ENCODE measurements around the gene CNBD2. TPM values are rescaled to one million over a fixed set of nuclear protein-coding genes. Genes with fewer than 3 reads are reported as not detected.

Gene CNBD2
- total RNA-seq, 2 donors from 2014 or later, result 3.3 to 4.7 TPM

DNA sequence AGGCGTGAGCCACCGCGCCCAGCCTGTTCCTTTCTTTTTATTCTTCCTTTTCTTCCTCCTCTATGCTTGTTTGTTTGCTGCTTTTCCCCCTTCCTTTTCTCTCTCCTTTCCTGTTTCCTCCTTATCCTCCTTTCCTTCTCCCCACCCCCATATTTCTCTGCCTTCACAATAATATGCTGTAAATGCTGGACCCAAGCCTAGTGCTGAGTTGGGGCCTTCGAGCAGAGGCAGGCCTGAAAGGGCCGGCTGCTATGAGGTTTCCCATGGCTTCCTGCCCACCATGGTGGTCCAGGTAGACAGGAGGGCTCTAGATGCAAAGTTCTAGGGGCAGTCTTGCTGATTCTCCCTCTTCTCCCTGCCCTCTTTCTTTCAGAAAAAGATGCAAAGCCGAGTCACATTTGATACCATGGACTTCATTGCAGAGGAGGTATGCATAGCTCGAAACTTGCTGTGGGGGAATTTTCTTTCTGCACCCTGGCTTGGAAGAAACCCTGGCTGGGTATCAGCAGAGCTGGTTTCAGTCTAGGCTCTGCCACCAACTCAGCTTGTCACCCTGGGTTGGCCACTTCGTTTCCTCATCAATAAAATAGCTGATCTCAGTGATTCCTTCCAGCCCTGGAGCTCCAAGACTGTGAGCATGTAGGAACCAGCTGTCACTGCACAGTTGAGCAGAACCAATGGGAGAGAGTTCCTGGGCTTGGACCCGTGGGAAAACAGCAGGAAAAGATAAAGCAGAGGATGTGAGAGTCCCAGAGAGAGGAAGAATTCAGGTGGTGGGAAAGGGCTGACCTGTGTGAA, 7.4 kb downstream of the CNBD2 start:
- TF ChIP-seq, protein P1, sequence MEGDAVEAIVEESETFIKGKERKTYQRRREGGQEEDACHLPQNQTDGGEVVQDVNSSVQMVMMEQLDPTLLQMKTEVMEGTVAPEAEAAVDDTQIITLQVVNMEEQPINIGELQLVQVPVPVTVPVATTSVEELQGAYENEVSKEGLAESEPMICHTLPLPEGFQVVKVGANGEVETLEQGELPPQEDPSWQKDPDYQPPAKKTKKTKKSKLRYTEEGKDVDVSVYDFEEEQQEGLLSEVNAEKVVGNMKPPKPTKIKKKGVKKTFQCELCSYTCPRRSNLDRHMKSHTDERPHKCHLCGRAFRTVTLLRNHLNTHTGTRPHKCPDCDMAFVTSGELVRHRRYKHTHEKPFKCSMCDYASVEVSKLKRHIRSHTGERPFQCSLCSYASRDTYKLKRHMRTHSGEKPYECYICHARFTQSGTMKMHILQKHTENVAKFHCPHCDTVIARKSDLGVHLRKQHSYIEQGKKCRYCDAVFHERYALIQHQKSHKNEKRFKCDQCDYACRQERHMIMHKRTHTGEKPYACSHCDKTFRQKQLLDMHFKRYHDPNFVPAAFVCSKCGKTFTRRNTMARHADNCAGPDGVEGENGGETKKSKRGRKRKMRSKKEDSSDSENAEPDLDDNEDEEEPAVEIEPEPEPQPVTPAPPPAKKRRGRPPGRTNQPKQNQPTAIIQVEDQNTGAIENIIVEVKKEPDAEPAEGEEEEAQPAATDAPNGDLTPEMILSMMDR (IDR thresholded peaks at IDR 0.05), result no peak
- H3K4me3 ChIP-seq, result no peak overlapping the region
- H3K9me3 ChIP-seq, result no peaks in the 10 kb centered on the region
- no peak overlapping the region for H3K9ac ChIP-seq (ENCODE audit: low read depth in 2 of 2, low read length in 2 of 2)
- H3K27me3 ChIP-seq, result no peaks in the 10 kb centered on the region
- intact Hi-C loops (cut with DNase I), result no loop called here
- no peaks in the 10 kb centered on the region for H3K4me1 ChIP-seq
- no peak for DNase-seq
- H3K27ac ChIP-seq, result no peak overlapping the region
- H3K36me3 ChIP-seq, result no peaks in the 10 kb centered on the region

DNA sequence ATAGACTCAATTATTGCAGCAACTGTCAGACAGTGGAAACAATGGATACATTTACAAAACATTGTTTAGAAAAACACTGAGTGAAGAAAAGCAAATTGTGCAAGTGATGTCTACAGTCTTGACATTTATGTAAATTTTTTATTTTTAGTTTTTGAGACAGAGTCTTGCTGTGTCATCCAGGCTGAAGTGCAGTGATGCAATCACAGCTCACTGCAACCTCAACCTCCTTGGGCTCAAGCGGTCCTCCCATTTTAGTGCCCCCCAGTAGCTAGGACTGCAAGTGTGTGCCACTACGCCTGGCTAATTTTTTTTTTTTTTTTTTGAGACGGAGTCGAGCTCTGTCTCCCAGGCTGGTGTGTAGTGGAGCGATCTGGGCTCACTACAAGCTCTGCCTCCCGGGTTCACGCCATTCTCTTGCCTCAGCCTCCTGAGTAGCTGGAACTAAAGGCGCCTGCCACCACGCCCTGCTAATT, 9.7 kb downstream of the CNBD2 start:
- Histone ChIP-seq H3K4me3 (no peak overlapping the region), H3K4me1 (no peaks in the 10 kb centered on the region), H3K27ac (no peak overlapping the region), H3K27me3 (no peaks in the 10 kb centered on the region), H3K9ac (ENCODE audit: low read depth in 2 of 2, low read length in 2 of 2) (no peak overlapping the region), H3K36me3 (no peaks in the 10 kb centered on the region), H3K9me3 (no peaks in the 10 kb centered on the region)
- DNase-seq, result no peak
- TF ChIP-seq, protein P1 (IDR thresholded peaks at IDR 0.05), result no peak
- intact Hi-C loops (cut with DNase I), result no loop called here

DNA sequence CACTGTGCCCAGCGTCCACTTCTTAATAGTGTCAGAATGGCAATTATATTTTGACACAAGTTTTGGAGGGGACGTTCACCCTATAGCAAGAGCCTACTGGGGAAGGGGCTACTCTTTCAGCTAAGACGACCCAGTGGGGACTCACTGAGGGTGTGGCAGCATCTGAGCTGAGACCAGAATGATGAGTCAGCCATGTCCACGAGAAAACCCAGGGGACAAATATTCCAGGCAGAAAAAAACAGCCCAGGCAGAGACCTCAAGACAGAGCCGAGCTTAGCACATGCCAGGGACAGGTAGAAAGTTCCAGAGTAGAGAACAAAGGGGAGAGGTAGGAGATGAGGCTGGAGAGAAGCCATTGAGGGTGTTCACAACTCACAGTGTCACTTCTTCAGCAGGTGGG, 11.2 kb downstream of the CNBD2 start:
- TF ChIP-seq, protein P1 (IDR thresholded peaks at IDR 0.05), result no peak
- Histone ChIP-seq H3K27me3 (no peaks in the 10 kb centered on the region), H3K9ac (ENCODE audit: low read depth in 2 of 2, low read length in 2 of 2) (no peak overlapping the region), H3K27ac (no peak overlapping the region), H3K4me3 (no peak overlapping the region), H3K4me1 (no peaks in the 10 kb centered on the region), H3K9me3 (no peaks in the 10 kb centered on the region), H3K36me3 (no peaks in the 10 kb centered on the region)
- no peak for DNase-seq
- intact Hi-C loops (cut with DNase I), result no loop called here

DNA sequence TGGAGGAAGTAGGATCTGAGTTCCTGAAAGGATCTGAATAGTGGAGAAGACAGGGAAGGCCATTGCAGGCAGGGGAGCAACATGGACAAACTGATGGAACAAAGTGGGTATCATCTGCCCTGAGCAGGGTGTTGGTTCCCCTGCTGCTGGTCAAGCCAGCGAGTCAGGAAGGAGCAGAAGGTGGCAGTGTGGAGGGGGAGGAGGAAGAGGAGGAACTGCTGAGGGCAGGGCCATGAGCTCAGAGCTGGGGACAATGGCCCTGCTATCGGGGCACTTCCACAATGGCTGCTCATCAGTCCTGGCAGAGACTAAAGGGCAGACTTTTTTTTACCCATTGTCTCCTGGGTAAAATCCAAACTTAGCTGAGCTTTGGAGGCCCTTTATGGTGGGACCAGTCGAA, 13.6 kb downstream of the CNBD2 start:
- Histone ChIP-seq H3K4me1 (no peaks in the 10 kb centered on the region), H3K9ac (ENCODE audit: low read depth in 2 of 2, low read length in 2 of 2) (no peak overlapping the region), H3K4me3 (no peak overlapping the region), H3K27me3 (no peaks in the 10 kb centered on the region), H3K27ac (no peak overlapping the region), H3K36me3 (no peaks in the 10 kb centered on the region), H3K9me3 (no peaks in the 10 kb centered on the region)
- TF ChIP-seq, protein P1 (IDR thresholded peaks at IDR 0.05), result no peak
- DNase-seq, result no peak
- intact Hi-C loops (cut with DNase I), result no loop called here

DNA sequence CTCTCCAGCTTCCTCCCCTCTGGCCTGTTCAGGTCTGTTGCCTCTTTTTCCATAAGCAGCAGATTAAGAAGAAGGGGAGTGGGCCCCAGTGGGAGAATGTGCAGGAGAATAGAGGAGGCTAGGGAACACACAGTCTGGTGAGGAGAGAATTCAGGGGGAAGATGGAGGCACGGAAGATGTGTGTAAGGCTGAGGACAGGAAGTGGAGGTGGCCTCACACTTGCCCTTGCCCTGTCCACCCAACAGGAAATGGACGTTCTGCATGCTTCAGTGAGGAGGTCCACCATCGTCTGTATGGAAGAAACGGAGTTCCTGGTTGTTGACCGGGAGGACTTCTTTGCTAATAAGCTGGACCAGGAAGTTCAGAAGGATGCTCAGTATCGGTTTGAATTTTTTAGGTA, 16.0 kb downstream of the CNBD2 start:
- Histone ChIP-seq H3K9me3 (no peaks in the 10 kb centered on the region), H3K36me3 (no peaks in the 10 kb centered on the region), H3K27me3 (no peaks in the 10 kb centered on the region), H3K27ac (no peak overlapping the region), H3K4me1 (no peaks in the 10 kb centered on the region), H3K9ac (ENCODE audit: low read depth in 2 of 2, low read length in 2 of 2) (no peak overlapping the region), H3K4me3 (no peak overlapping the region)
- intact Hi-C loops (cut with DNase I), result no loop called here
- no peak for DNase-seq
- TF ChIP-seq, protein P1 (IDR thresholded peaks at IDR 0.05), result no peak
